Measurements from ENCODE around the gene CES3. TPM values are rescaled to one million over a fixed set of nuclear protein-coding genes. Genes with fewer than 3 reads are reported as not detected.

The CES3 gene
- total RNA-seq, 1 donor from 2014 or later: not detected

- H3K27me3 ChIP-seq: no peaks in the 10 kb centered on the region
- peaks cover 17 to 24% of the 10 kb centered on the region in 2 donors for H3K4me1 ChIP-seq
- H3K36me3 ChIP-seq: peaks cover 28 to 39% of the 10 kb centered on the region in 2 donors
- no peak for DNase-seq (ENCODE audit: low spot score in 2 of 2)
- H3K27ac ChIP-seq: no peak overlapping the region
- no peaks in the 10 kb centered on the region for H3K9me3 ChIP-seq
- no peak for TF ChIP-seq CTCF (IDR thresholded peaks at IDR 0.05)
- intact Hi-C loops (cut with DNase I): no loop called here
- H3K4me3 ChIP-seq: no peak overlapping the region
Observed at GRCh38 chr16:66936889-66937554, 24.0 kb upstream of the CES3 start.

GRCh38 chr16:66937725-66938337, 23.2 kb upstream of the CES3 start:
- no peak overlapping the region for H3K4me3 ChIP-seq
- TF ChIP-seq CTCF (IDR thresholded peaks at IDR 0.05): no peak
- no peaks in the 10 kb centered on the region for H3K9me3 ChIP-seq
- H3K36me3 ChIP-seq: peaks cover 36 to 48% of the 10 kb centered on the region in 2 donors
- no peaks in the 10 kb centered on the region for H3K27me3 ChIP-seq
- no peak for DNase-seq (ENCODE audit: low spot score in 2 of 2)
- peaks cover 16 to 21% of the 10 kb centered on the region in 2 donors for H3K4me1 ChIP-seq
- H3K27ac ChIP-seq: no peak overlapping the region
- intact Hi-C loops (cut with DNase I): no loop called here

- no peak overlapping the region for H3K27ac ChIP-seq
- no peak for TF ChIP-seq CTCF (IDR thresholded peaks at IDR 0.05)
- H3K4me3 ChIP-seq: no peak overlapping the region
- H3K36me3 ChIP-seq: peaks cover 47 to 58% of the 10 kb centered on the region in 2 donors
- no peaks in the 10 kb centered on the region for H3K9me3 ChIP-seq
- intact Hi-C loops (cut with DNase I): no loop called here
- DNase-seq (ENCODE audit: low spot score in 2 of 2): no peak
- peaks cover 7 to 12% of the 10 kb centered on the region in 2 donors for H3K4me1 ChIP-seq
- no peaks in the 10 kb centered on the region for H3K27me3 ChIP-seq
Observed at GRCh38 chr16:66939366-66939765, 21.7 kb upstream of the CES3 start.

- Histone ChIP-seq H3K27me3 (no peaks in the 10 kb centered on the region), H3K4me3 (no peak overlapping the region), H3K36me3 (peaks cover 47 to 58% of the 10 kb centered on the region in 2 donors), H3K27ac (no peak overlapping the region), H3K9me3 (no peaks in the 10 kb centered on the region), H3K4me1 (peaks cover 7 to 12% of the 10 kb centered on the region in 2 donors)
- TF ChIP-seq CTCF (IDR thresholded peaks at IDR 0.05): no peak
- intact Hi-C loops (cut with DNase I): no loop called here
- no peak for DNase-seq (ENCODE audit: low spot score in 2 of 2)
Observed at GRCh38 chr16:66940236-66940635, 20.8 kb upstream of the CES3 start.

GRCh38 chr16:66942981-66943380, 18.1 kb upstream of the CES3 start:
- Histone ChIP-seq H3K36me3 (peaks cover 47 to 57% of the 10 kb centered on the region in 2 donors), H3K9me3 (no peaks in the 10 kb centered on the region), H3K27ac (no peak overlapping the region), H3K27me3 (no peaks in the 10 kb centered on the region), H3K4me1 (peaks cover 0 to 2% of the 10 kb centered on the region in 2 donors), H3K4me3 (no peak overlapping the region)
- DNase-seq (ENCODE audit: low spot score in 2 of 2): no peak
- intact Hi-C loops (cut with DNase I): no loop called here
- TF ChIP-seq CTCF (IDR thresholded peaks at IDR 0.05): no peak

Measured in ascending aorta (tissue), 2 donors.